Lung (tissue), 12 donors: ENCODE data around the gene PADI1. TPM values are rescaled to one million over a fixed set of nuclear protein-coding genes. Genes with fewer than 3 reads are reported as not detected.

ENCODE experiments used
- ATAC-seq: fragments of 200-7000 bp; cut with Tn5 transposase; one replicate; pipeline ENCODE4 v1.9.1; 2020; ENCODE audit warnings: moderate number of reproducible peaks; ENCODE audit not compliant: insufficient read depth, low FRiP score
- DNase-seq, 3 donors: peaks; one replicate each; pipeline ENCODE4 v3.0.0-alpha.2; 2013 to 2017
- H3K27ac ChIP-seq, 2 donors: one replicate each; pipeline ENCODE4 v1.5.1; 2013; ENCODE audit warnings: mild to moderate bottlenecking in 2 of 2, moderate library complexity in 2 of 2, control low read depth in 1 of 2, inconsistent platforms in 1 of 2, low read depth in 1 of 2, low read length in 1 of 2
- H3K27me3 ChIP-seq, 3 donors: one replicate each; pipeline ENCODE4 v1.5.1; 2013; ENCODE audit warnings: low read length in 2 of 3; ENCODE audit not compliant: control insufficient read depth in 3 of 3, insufficient read depth in 3 of 3
- H3K36me3 ChIP-seq, 4 donors: one replicate each; pipeline ENCODE4 v1.5.1; 2013; ENCODE audit warnings: low read length in 4 of 4, mild to moderate bottlenecking in 1 of 4, moderate library complexity in 1 of 4; ENCODE audit not compliant: control insufficient read depth in 4 of 4, insufficient read depth in 4 of 4
- H3K4me1 ChIP-seq, 5 donors: one replicate each; pipeline ENCODE4 v1.5.1; 2013; ENCODE audit warnings: low read length in 5 of 5, mild to moderate bottlenecking in 2 of 5, moderate library complexity in 1 of 5; ENCODE audit not compliant: control insufficient read depth in 5 of 5, insufficient read depth in 5 of 5
- H3K4me3 ChIP-seq: one replicate; pipeline ENCODE4 v1.5.1; 2013; ENCODE audit warnings: mild to moderate bottlenecking, control low read depth, moderate library complexity
- H3K9ac ChIP-seq, 2 donors: one replicate each; pipeline ENCODE4 v1.5.1; 2013; ENCODE audit warnings: low read length in 2 of 2, control low read depth in 1 of 2; ENCODE audit not compliant: insufficient read depth in 1 of 2
- H3K9me3 ChIP-seq, 4 donors: one replicate each; pipeline ENCODE4 v1.5.1; 2013; ENCODE audit warnings: low read length in 3 of 4, mild to moderate bottlenecking in 1 of 4, moderate library complexity in 1 of 4; ENCODE audit not compliant: control insufficient read depth in 4 of 4, insufficient read depth in 3 of 4
- WGBS, 2 donors: extraction: QIAGEN DNeasy Blood & Tissue Kit; methylation state at CpG; one replicate each; pipeline ENCODE4 v1.1.7; 2013; 5-methylcytosine and 5-hydroxymethylcytosine counted together
- polyA plus RNA-seq, 2 donors: library from polyadenylated mRNA; stranded (reverse); fragments of 200-250 nt; gene quantifications; one replicate each; pipeline ENCODE4 v1.2.1, GENCODE V29; 2013
- total RNA-seq, 2 donors: library from RNA; depleted of rRNA in 1 of 2; stranded (reverse); fragments of >200 nt in 1 of 2; gene quantifications; one replicate each; pipeline ENCODE4 v1.2.1, GENCODE V29; 2014 to 2021
- TF ChIP-seq, protein P1 (sequence below): IDR thresholded peaks from 2 replicates; pipeline ENCODE4 v1.5.1; 2012; ENCODE audit warnings: mild to moderate bottlenecking; ENCODE audit errors: control extremely low read depth, extremely low read depth
- donor health status: control.
- donor health status: control.
- donor health status: Bipolar disorder and iron deficiency.
- donor health status: healthy.
- donor health status: DM: yes; HTN: yes; CAD: no.

PADI1 gene
- total and polyA plus RNA-seq, 4 donors: 0.09 to 0.35 TPM; not detected in 2

DNA sequence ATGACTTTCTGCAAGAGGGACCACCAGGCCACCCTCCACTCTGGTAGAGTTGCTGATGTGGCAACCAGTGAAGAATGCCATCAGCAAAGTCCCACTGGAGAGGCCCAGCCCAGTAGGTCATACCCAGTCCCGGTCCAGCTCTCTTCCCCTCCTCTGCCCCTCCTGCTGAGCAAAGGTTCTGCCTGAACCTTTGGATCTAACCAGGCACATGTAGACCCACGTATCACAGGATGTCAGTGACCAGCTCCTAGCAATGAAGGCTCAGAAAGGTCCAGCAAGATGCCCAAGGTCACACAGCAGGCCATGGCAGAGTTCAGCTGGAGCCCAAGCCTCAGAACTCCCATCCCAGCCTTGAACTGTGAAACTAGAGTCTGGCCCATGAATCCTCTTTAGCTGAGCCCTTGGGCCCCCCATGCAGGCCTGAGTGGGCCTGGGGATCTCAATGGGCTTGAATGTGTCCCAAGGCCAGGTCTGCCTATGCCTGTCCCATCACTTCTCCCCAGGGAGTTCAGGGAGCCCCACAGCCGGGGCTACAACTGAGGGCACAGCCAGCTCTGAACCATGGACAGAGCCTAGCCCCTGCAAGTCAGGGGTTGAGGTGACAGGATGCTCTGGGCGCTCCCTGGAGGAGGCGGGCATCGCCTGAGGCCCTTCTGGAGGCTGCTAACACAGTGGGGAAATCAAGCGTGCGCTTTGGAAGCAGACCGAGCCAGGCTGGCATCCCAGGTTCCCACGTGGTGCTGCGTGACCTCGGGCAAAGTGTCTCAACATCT is 21.4 kb upstream of the PADI1 start:
- Histone ChIP-seq H3K4me1 (no peaks in the 10 kb centered on the region), H3K36me3 (no peaks in the 10 kb centered on the region), H3K27me3 (no peaks in the 10 kb centered on the region), H3K27ac (no peak overlapping the region), H3K4me3 (no peak overlapping the region), H3K9ac (no peak overlapping the region), H3K9me3 (peaks cover 0 to 3% (median 0%) of the 10 kb centered on the region in 4 donors)
- ATAC-seq (no peak), DNase-seq (no peak)
- 87 to 95% methylated on average over 12 of the region's 12 CpGs for WGBS, 2 donors
- TF ChIP-seq, protein P1, sequence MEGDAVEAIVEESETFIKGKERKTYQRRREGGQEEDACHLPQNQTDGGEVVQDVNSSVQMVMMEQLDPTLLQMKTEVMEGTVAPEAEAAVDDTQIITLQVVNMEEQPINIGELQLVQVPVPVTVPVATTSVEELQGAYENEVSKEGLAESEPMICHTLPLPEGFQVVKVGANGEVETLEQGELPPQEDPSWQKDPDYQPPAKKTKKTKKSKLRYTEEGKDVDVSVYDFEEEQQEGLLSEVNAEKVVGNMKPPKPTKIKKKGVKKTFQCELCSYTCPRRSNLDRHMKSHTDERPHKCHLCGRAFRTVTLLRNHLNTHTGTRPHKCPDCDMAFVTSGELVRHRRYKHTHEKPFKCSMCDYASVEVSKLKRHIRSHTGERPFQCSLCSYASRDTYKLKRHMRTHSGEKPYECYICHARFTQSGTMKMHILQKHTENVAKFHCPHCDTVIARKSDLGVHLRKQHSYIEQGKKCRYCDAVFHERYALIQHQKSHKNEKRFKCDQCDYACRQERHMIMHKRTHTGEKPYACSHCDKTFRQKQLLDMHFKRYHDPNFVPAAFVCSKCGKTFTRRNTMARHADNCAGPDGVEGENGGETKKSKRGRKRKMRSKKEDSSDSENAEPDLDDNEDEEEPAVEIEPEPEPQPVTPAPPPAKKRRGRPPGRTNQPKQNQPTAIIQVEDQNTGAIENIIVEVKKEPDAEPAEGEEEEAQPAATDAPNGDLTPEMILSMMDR: no peak

DNA sequence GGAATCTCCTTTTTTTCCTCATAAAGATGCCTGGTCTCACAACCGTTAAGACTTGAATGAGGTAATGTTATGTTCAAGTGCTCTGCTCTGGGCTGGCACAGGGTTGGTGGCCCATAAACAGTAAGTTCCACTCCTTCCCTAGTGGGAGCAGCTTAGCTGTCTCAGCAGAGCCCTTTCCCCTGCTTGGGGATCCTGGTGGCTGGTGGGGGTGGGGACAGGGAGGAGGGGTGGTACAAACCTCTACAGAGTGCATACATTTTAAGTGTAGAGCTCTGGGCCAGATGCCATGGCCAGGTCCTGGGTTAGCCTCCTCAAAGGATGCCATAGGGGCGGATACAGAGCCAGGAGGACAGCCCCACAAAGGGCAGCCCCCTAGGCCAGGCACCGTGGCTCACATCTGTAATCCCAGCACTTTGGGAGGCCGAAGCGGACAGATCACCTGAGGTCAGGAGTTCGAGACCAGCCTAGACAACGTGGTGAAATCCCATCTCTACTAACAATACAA is 20.7 kb upstream of the PADI1 start:
- H3K9me3 ChIP-seq: peaks cover 0 to 3% (median 0%) of the 10 kb centered on the region in 4 donors
- no peak overlapping the region for H3K27ac ChIP-seq
- DNase-seq: no peak
- 75 to 91% methylated on average over 7 of the region's 7 CpGs for WGBS, 2 donors
- H3K9ac ChIP-seq: no peak overlapping the region
- H3K4me3 ChIP-seq: no peak overlapping the region
- H3K36me3 ChIP-seq: no peaks in the 10 kb centered on the region
- no peaks in the 10 kb centered on the region for H3K27me3 ChIP-seq
- no peaks in the 10 kb centered on the region for H3K4me1 ChIP-seq
- ATAC-seq: no peak
- TF ChIP-seq, protein P1: no peak

DNA sequence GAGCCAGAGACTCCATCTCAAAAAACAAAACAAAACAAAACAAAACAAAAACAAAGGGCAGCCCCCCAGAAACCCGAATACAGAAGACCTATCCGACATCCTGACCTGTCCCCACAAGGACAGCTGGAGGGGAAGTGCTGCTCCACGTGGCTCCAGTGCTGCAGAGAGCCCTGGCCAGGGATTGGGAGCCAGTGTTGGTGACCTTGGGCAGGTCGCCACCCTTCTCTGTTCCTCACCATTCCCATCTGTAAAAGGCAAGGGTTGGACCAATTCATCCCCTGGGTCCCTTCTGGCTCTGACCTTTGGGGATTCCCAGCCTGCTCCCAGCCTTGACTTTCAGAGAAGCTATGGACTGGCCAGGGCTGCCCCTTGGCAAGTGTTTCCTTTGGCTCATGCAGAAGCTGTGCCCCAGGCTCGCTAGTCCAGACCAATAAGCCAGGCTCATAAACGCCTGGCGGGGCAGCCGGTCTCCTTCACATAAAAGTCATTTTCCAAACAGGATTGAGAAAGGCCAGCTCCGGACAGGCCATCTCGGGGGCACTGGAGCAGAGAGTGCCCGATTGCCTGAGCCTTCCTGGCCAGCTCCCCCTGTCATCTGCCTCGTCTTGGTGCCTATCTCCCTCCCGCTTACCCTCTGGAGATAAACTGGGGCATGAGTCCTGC is 20.0 kb upstream of the PADI1 start:
- TF ChIP-seq, protein P1: no peak
- peaks cover 0 to 3% (median 0%) of the 10 kb centered on the region in 4 donors for H3K9me3 ChIP-seq
- H3K4me1 ChIP-seq: no peaks in the 10 kb centered on the region
- WGBS, 2 donors: 77 to 78% methylated on average over 13 of the region's 13 CpGs
- H3K27ac ChIP-seq: no peak overlapping the region
- H3K36me3 ChIP-seq: no peaks in the 10 kb centered on the region
- no peak for ATAC-seq
- no peaks in the 10 kb centered on the region for H3K27me3 ChIP-seq
- H3K4me3 ChIP-seq: no peak overlapping the region
- no peak overlapping the region for H3K9ac ChIP-seq
- no peak for DNase-seq
